Left lung (tissue), 10 donors: ENCODE results near the gene DST. TPM values are rescaled to one million over a fixed set of nuclear protein-coding genes. Genes with fewer than 3 reads are reported as not detected.

Experiments used
- ATAC-seq: fragments of 200-7000 bp; cut with Tn5 transposase; one replicate; pipeline ENCODE4 v1.9.1; 2020; ENCODE audit warnings: moderate library complexity
- DNase-seq, 4 donors: peaks; one replicate each; pipeline ENCODE4 v3.0.0-alpha.2; 2013 to 2020
- H3K27ac ChIP-seq, 2 donors: fragments of 200-600 bp; sonication (generic) in 1 of 2; one replicate each; pipeline versions ENCODE4 v1.5.0 to v1.8.0; 2020 to 2021
- H3K27me3 ChIP-seq, 2 donors: fragments of 200-600 bp; sonication (generic) in 1 of 2; one replicate each; pipeline versions ENCODE4 v1.5.0 to v1.8.0; 2020 to 2021
- H3K36me3 ChIP-seq, 2 donors: fragments of 200-600 bp; sonication (generic) in 1 of 2; one replicate each; pipeline versions ENCODE4 v1.5.0 to v1.8.0; 2020 to 2021
- H3K4me1 ChIP-seq, 2 donors: fragments of 200-600 bp; one replicate each; pipeline ENCODE4 v1.8.0; 2021
- H3K4me3 ChIP-seq, 2 donors: fragments of 200-600 bp; sonication (generic) in 1 of 2; one replicate each; pipeline versions ENCODE4 v1.5.0 to v1.8.0; 2020 to 2021; ENCODE audit warnings: mild to moderate bottlenecking in 1 of 2
- H3K9me3 ChIP-seq, 2 donors: fragments of 200-600 bp; sonication (generic) in 1 of 2; one replicate each; pipeline versions ENCODE4 v1.5.0 to v1.8.0; 2020 to 2021
- CTCF ChIP-seq, 2 donors: fragments of 200-600 bp; sonication (generic) in 1 of 2; IDR thresholded peaks; one replicate each; pipeline versions ENCODE4 v1.5.0 to v1.8.0; 2021; ENCODE audit warnings: antibody characterized with exemption in 2 of 2
- intact Hi-C, 2 donors: fragments of 100-400 bp; cut with DNase I; formaldehyde crosslinking; loops; one replicate each; pipeline versions ENCODE4 v1.11.2 to v1.14.2; 2022
- polyA plus RNA-seq, 6 donors: library from polyadenylated mRNA; unstranded; fragments of 120-200 nt; gene quantifications; one replicate each; pipeline ENCODE4 v1.2.1, GENCODE V29; 2013; ENCODE audit not compliant: insufficient read length in 6 of 6
- total RNA-seq, 2 donors: library from RNA; stranded (reverse); fragmentation: NEBNext Ultra II Directional; extraction: Animal tissue kit (Norgen Biotek cat#: 25700); gene quantifications; one replicate each; pipeline ENCODE4 v1.2.1, GENCODE V29; 2021
- donor health status: DM: no; HTN: yes; CAD: no.
- donor health status: DM: no; HTN: no; CAD: no.

Gene DST
- total and polyA plus RNA-seq, 8 donors: 290 to 636 (median 504) TPM

DNA sequence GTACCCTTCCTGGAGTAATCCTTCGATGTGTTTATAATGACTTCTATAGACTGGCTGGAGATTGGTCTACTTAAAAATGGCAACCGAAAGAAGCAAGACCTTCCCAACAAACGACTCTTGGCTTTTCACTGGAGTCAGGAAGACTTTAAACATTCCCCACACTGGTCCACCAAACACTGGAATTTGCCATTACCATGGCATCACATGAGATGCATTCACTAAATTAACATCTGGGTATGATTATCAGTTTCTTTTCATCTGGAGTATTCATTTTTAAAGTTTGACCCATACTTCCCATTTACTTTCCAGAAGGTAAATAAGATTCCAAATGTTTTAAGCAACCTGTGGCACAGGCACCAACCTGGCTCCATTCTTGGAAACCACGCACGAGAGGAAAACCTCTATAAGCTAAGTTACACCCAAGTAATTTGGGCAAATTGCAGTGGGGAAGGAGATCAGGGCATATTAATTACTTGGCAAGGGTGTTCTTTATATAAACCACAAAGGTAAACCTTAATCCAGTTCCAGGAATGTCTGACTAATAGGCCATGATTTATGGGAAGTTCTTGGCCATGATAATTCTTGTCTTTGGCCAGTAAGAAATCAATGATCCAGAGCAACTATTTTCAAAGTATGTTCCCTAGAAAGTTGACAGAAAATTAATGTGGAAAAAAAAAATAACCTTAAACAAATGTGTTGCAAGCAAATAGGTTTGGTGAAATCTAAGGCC lies 205.4 kb downstream of the DST start:
- H3K4me1 ChIP-seq: no peaks in the 10 kb centered on the region
- ATAC-seq (no peak), DNase-seq (no peak)
- no peak overlapping the region for H3K27ac ChIP-seq
- H3K4me3 ChIP-seq: no peak overlapping the region
- H3K27me3 ChIP-seq: no peaks in the 10 kb centered on the region
- TF ChIP-seq CTCF (IDR thresholded peaks at IDR 0.05): no peak
- H3K9me3 ChIP-seq: peaks cover 0 to 19% of the 10 kb centered on the region in 2 donors
- intact Hi-C loops: no loop called here
- H3K36me3 ChIP-seq: no peaks in the 10 kb centered on the region

- Histone ChIP-seq H3K4me1 (no peaks in the 10 kb centered on the region), H3K4me3 (no peak overlapping the region), H3K27ac (no peak overlapping the region), H3K9me3 (peaks cover 0 to 23% of the 10 kb centered on the region in 2 donors), H3K27me3 (no peaks in the 10 kb centered on the region), H3K36me3 (no peaks in the 10 kb centered on the region)
- ATAC-seq (peak; percentile 18), DNase-seq (no peak)
- intact Hi-C loops: no loop called here
- TF ChIP-seq CTCF (IDR thresholded peaks at IDR 0.05): no peak
These were observed 206.9 kb downstream of the DST start for GRCh38 chr6:56435754-56436153.

DNA sequence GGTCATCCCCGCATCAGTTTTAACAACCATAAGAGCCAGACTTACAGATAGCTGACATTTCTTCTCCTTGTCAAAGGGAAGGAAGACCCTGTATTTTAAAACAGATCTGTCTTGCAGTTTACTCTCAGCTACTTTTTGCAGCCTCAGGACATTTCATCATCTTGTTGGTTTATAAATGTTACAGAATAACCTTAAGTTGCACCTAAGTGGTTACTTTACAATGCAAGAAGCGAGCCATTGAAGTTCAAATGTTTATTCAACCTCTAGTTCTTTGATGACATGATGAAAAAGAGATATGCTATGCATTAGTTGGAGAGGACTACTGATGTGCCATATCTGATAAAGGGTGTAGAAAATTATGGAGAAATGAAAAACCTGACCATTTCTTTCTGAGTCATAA lies 207.4 kb downstream of the DST start:
- Histone ChIP-seq H3K9me3 (peaks cover 0 to 23% of the 10 kb centered on the region in 2 donors), H3K27ac (no peak overlapping the region), H3K4me1 (no peaks in the 10 kb centered on the region), H3K4me3 (no peak overlapping the region), H3K36me3 (no peaks in the 10 kb centered on the region), H3K27me3 (no peaks in the 10 kb centered on the region)
- ATAC-seq (peak; percentile 34), DNase-seq (no peak)
- intact Hi-C loops: no loop called here
- no peak for TF ChIP-seq CTCF (IDR thresholded peaks at IDR 0.05)

DNA sequence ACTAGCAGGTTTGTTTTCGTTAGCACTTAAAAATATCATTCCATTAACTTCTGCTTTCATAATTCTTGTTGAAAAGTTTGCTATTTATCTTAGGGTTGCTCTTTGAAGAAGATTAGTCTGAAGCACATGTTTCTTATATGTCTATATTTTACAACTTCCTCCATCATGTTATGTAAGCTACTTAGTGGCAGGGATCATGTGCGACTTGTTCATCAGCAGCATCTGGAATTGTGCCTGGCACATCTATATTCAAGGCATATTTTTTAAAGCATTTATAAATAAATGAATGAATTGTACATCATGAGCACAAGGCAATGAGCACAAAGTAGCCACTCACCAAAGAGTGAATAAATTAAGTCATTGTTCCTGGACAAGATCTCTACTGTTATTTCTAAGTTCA lies 208.1 kb downstream of the DST start:
- peaks cover 0 to 15% of the 10 kb centered on the region in 2 donors for H3K9me3 ChIP-seq
- no peaks in the 10 kb centered on the region for H3K36me3 ChIP-seq
- no peaks in the 10 kb centered on the region for H3K4me1 ChIP-seq
- no peaks in the 10 kb centered on the region for H3K27me3 ChIP-seq
- intact Hi-C loops: no loop called here
- no peak for TF ChIP-seq CTCF (IDR thresholded peaks at IDR 0.05)
- no peak for DNase-seq
- no peak overlapping the region for H3K4me3 ChIP-seq
- ATAC-seq: no peak
- H3K27ac ChIP-seq: no peak overlapping the region

DNA sequence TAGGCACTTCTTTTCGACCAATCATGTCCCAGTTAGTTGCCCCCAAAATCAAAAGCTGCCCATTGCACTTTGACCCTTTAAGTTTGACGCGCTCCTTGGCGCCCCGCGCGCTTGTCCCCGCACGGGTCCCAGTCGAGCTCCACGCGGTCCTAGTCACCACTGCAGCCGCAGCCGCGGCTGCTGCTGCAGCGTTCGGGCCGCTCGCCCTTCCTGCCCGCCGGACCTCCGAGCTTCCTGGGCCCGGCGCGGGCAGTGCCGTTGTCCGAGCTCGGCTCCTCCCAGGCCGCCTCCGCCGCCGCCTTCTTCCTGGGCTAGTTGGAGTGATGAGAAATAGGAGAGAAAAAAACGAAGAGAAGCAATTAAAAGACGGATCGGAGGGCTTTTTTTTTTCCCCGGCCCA lies 209.6 kb downstream of the DST start:
- no peaks in the 10 kb centered on the region for H3K27me3 ChIP-seq
- DNase-seq: peak in 1 of 4 donors; percentile 66
- ATAC-seq: no peak
- intact Hi-C loops: no loop called here
- no peaks in the 10 kb centered on the region for H3K36me3 ChIP-seq
- no peak overlapping the region for H3K4me3 ChIP-seq
- H3K9me3 ChIP-seq: peaks cover 0 to 11% of the 10 kb centered on the region in 2 donors
- TF ChIP-seq CTCF (IDR thresholded peaks at IDR 0.05): no peak
- H3K27ac ChIP-seq: no peak overlapping the region
- H3K4me1 ChIP-seq: no peaks in the 10 kb centered on the region
